ENCODE results near the gene LGSN.

- TF ChIP-seq, protein P1, sequence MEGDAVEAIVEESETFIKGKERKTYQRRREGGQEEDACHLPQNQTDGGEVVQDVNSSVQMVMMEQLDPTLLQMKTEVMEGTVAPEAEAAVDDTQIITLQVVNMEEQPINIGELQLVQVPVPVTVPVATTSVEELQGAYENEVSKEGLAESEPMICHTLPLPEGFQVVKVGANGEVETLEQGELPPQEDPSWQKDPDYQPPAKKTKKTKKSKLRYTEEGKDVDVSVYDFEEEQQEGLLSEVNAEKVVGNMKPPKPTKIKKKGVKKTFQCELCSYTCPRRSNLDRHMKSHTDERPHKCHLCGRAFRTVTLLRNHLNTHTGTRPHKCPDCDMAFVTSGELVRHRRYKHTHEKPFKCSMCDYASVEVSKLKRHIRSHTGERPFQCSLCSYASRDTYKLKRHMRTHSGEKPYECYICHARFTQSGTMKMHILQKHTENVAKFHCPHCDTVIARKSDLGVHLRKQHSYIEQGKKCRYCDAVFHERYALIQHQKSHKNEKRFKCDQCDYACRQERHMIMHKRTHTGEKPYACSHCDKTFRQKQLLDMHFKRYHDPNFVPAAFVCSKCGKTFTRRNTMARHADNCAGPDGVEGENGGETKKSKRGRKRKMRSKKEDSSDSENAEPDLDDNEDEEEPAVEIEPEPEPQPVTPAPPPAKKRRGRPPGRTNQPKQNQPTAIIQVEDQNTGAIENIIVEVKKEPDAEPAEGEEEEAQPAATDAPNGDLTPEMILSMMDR (IDR thresholded peaks at IDR 0.05 in 2 of 3, conservative IDR thresholded peaks at IDR 0.05 in 1 of 3; ENCODE audit: control insufficient read depth in 2 of 3, extremely low read depth in 1 of 3, insufficient read depth in 1 of 3, low read depth in 3 of 3, low read length in 3 of 3): no peak
- TF ChIP-seq RUNX3 (IDR thresholded peaks at IDR 0.05; ENCODE audit: low read length): no peak
- no peak for TF ChIP-seq ASH2L (IDR thresholded peaks at IDR 0.05; ENCODE audit: borderline replicate concordance, low read depth)
- TF ChIP-seq ATF3 (IDR thresholded peaks at IDR 0.05; ENCODE audit: borderline replicate concordance, extremely low read depth, low read depth, low read length): no peak
- no peak for TF ChIP-seq ATF2 (IDR thresholded peaks at IDR 0.05; ENCODE audit: low read length)
- TF ChIP-seq NR2F1 (conservative IDR thresholded peaks at IDR 0.05): no peak
- no peak for TF ChIP-seq ZNF274 (IDR thresholded peaks at IDR 0.05; ENCODE audit: insufficient read depth, insufficient read length)
Observed at GRCh38 chr6:63313111-63313510, 6.7 kb downstream of the LGSN start.
